ENCODE data around the gene ABHD16A.

ABHD16A gene

GRCh38 chr6:31692886-31693285, 10.2 kb downstream of the ABHD16A start:
- H2AFZ ChIP-seq (ENCODE audit: low read depth, low read length) = no peak overlapping the region
- H3K4me2 ChIP-seq (ENCODE audit: low read length, poor library complexity, severe bottlenecking) = no peak overlapping the region
- no peak overlapping the region for H2AK5ac ChIP-seq (ENCODE audit: low read length, severe bottlenecking)
- no peak overlapping the region for H2BK15ac ChIP-seq (ENCODE audit: low read depth, poor library complexity, severe bottlenecking)
- H3K4me1 ChIP-seq (ENCODE audit: control insufficient read depth, insufficient read depth, low read depth, low read length) = peaks cover 2% of the 10 kb centered on the region
- no peak overlapping the region for H3K18ac ChIP-seq (ENCODE audit: low read depth in 1 of 2, low read length in 2 of 2)
- no peak overlapping the region for H4K91ac ChIP-seq (ENCODE audit: low read length)
- no peak overlapping the region for H3K14ac ChIP-seq (ENCODE audit: low read length in 2 of 2)
- no peaks in the 10 kb centered on the region for H3K27me3 ChIP-seq (ENCODE audit: control insufficient read depth in 1 of 2, insufficient read depth in 1 of 2, low read length in 2 of 2)
- no peak for DNase-seq
- WGBS = 92% methylated on average over 9 of the region's 9 CpGs
- H2BK5ac ChIP-seq (ENCODE audit: low read depth, low read length, poor library complexity, severe bottlenecking) = no peak overlapping the region
- H3K9me3 ChIP-seq (ENCODE audit: control insufficient read depth, low read length) = no peaks in the 10 kb centered on the region
- H3K27ac ChIP-seq (ENCODE audit: low read length, poor library complexity, severe bottlenecking) = no peak overlapping the region
- H3K4ac ChIP-seq (ENCODE audit: low read depth in 1 of 2, low read length in 2 of 2) = no peak overlapping the region
- H2BK12ac ChIP-seq (ENCODE audit: low read length in 2 of 2) = no peak overlapping the region
- H2BK120ac ChIP-seq (ENCODE audit: low read depth, low read length) = no peak overlapping the region
- no peak overlapping the region for H4K8ac ChIP-seq (ENCODE audit: low read length)
- H3K23ac ChIP-seq (ENCODE audit: low read length in 2 of 2) = no peak overlapping the region
- no peak overlapping the region for H3K9ac ChIP-seq (ENCODE audit: low read length)
- peaks cover 72 to 85% of the 10 kb centered on the region in 2 experiments for H3K36me3 ChIP-seq (ENCODE audit: control insufficient read depth in 1 of 2, insufficient read depth in 2 of 2, low read depth in 1 of 2, low read length in 2 of 2)
- H3K79me1 ChIP-seq (replicated peaks; ENCODE audit: low read length, poor library complexity, severe bottlenecking) = peaks cover 13% of the 10 kb centered on the region
- no peak overlapping the region for H3K4me3 ChIP-seq (ENCODE audit: insufficient read depth in 1 of 2, low read depth in 1 of 2, low read length in 2 of 2)

GRCh38 chr6:31692353-31692752, 10.8 kb downstream of the ABHD16A start:
- H3K9ac ChIP-seq (ENCODE audit: low read length) = no peak overlapping the region
- H2BK12ac ChIP-seq (ENCODE audit: low read length in 2 of 2) = no peak overlapping the region
- no peak overlapping the region for H3K23ac ChIP-seq (ENCODE audit: low read length in 2 of 2)
- no peak overlapping the region for H4K8ac ChIP-seq (ENCODE audit: low read length)
- H3K4me1 ChIP-seq (ENCODE audit: control insufficient read depth, insufficient read depth, low read depth, low read length) = peaks cover 2% of the 10 kb centered on the region
- no peak overlapping the region for H3K27ac ChIP-seq (ENCODE audit: low read length, poor library complexity, severe bottlenecking)
- H2AK5ac ChIP-seq (ENCODE audit: low read length, severe bottlenecking) = no peak overlapping the region
- no peak overlapping the region for H3K4ac ChIP-seq (ENCODE audit: low read depth in 1 of 2, low read length in 2 of 2)
- no peaks in the 10 kb centered on the region for H3K27me3 ChIP-seq (ENCODE audit: control insufficient read depth in 1 of 2, insufficient read depth in 1 of 2, low read length in 2 of 2)
- DNase-seq = no peak
- H3K4me3 ChIP-seq (ENCODE audit: insufficient read depth in 1 of 2, low read depth in 1 of 2, low read length in 2 of 2) = no peak overlapping the region
- no peak overlapping the region for H3K18ac ChIP-seq (ENCODE audit: low read depth in 1 of 2, low read length in 2 of 2)
- no peak overlapping the region for H3K4me2 ChIP-seq (ENCODE audit: low read length, poor library complexity, severe bottlenecking)
- H2BK120ac ChIP-seq (ENCODE audit: low read depth, low read length) = no peak overlapping the region
- no peak overlapping the region for H4K91ac ChIP-seq (ENCODE audit: low read length)
- H3K79me1 ChIP-seq (replicated peaks; ENCODE audit: low read length, poor library complexity, severe bottlenecking) = peaks cover 9% of the 10 kb centered on the region
- WGBS = 93% methylated on average over 4 of the region's 4 CpGs
- no peak overlapping the region for H2AFZ ChIP-seq (ENCODE audit: low read depth, low read length)
- no peaks in the 10 kb centered on the region for H3K9me3 ChIP-seq (ENCODE audit: control insufficient read depth, low read length)
- H3K14ac ChIP-seq (ENCODE audit: low read length in 2 of 2) = no peak overlapping the region
- H3K36me3 ChIP-seq (ENCODE audit: control insufficient read depth in 1 of 2, insufficient read depth in 2 of 2, low read depth in 1 of 2, low read length in 2 of 2) = peaks cover 77 to 90% of the 10 kb centered on the region in 2 experiments
- no peak overlapping the region for H2BK5ac ChIP-seq (ENCODE audit: low read depth, low read length, poor library complexity, severe bottlenecking)
- H2BK15ac ChIP-seq (ENCODE audit: low read depth, poor library complexity, severe bottlenecking) = no peak overlapping the region

GRCh38 chr6:31691564-31692108, 11.5 kb downstream of the ABHD16A start:
- Histone ChIP-seq H3K4me3 (ENCODE audit: insufficient read depth in 1 of 2, low read depth in 1 of 2, low read length in 2 of 2) (no peak overlapping the region), H3K79me1 (replicated peaks; ENCODE audit: low read length, poor library complexity, severe bottlenecking) (peaks cover 9% of the 10 kb centered on the region), H2AK5ac (ENCODE audit: low read length, severe bottlenecking) (no peak overlapping the region), H3K9ac (ENCODE audit: low read length) (no peak overlapping the region), H3K4me1 (ENCODE audit: control insufficient read depth, insufficient read depth, low read depth, low read length) (peaks cover 2% of the 10 kb centered on the region), H3K27me3 (ENCODE audit: control insufficient read depth in 1 of 2, insufficient read depth in 1 of 2, low read length in 2 of 2) (no peaks in the 10 kb centered on the region), H3K4ac (ENCODE audit: low read depth in 1 of 2, low read length in 2 of 2) (no peak overlapping the region), H2BK12ac (ENCODE audit: low read length in 2 of 2) (no peak overlapping the region), H4K91ac (ENCODE audit: low read length) (no peak overlapping the region), H2BK5ac (ENCODE audit: low read depth, low read length, poor library complexity, severe bottlenecking) (no peak overlapping the region), H2BK120ac (ENCODE audit: low read depth, low read length) (no peak overlapping the region), H3K9me3 (ENCODE audit: control insufficient read depth, low read length) (no peaks in the 10 kb centered on the region), H2BK15ac (ENCODE audit: low read depth, poor library complexity, severe bottlenecking) (no peak overlapping the region), H3K23ac (ENCODE audit: low read length in 2 of 2) (no peak overlapping the region), H3K18ac (ENCODE audit: low read depth in 1 of 2, low read length in 2 of 2) (no peak overlapping the region), H3K4me2 (ENCODE audit: low read length, poor library complexity, severe bottlenecking) (no peak overlapping the region), H4K8ac (ENCODE audit: low read length) (no peak overlapping the region), H3K14ac (ENCODE audit: low read length in 2 of 2) (no peak overlapping the region), H3K27ac (ENCODE audit: low read length, poor library complexity, severe bottlenecking) (no peak overlapping the region), H3K36me3 (ENCODE audit: control insufficient read depth in 1 of 2, insufficient read depth in 2 of 2, low read depth in 1 of 2, low read length in 2 of 2) (peaks cover 80 to 92% of the 10 kb centered on the region in 2 experiments), H2AFZ (ENCODE audit: low read depth, low read length) (no peak overlapping the region)
- WGBS = 98% methylated on average over 12 of the region's 12 CpGs
- no peak for DNase-seq

GRCh38 chr6:31691078-31691463, 12.1 kb downstream of the ABHD16A start:
- Histone ChIP-seq H3K27ac (ENCODE audit: low read length, poor library complexity, severe bottlenecking) (no peak overlapping the region), H3K4me1 (ENCODE audit: control insufficient read depth, insufficient read depth, low read depth, low read length) (peaks cover 2% of the 10 kb centered on the region), H3K36me3 (ENCODE audit: control insufficient read depth in 1 of 2, insufficient read depth in 2 of 2, low read depth in 1 of 2, low read length in 2 of 2) (peaks cover 85 to 93% of the 10 kb centered on the region in 2 experiments), H3K9me3 (ENCODE audit: control insufficient read depth, low read length) (no peaks in the 10 kb centered on the region), H3K23ac (ENCODE audit: low read length in 2 of 2) (no peak overlapping the region), H3K4me2 (ENCODE audit: low read length, poor library complexity, severe bottlenecking) (no peak overlapping the region), H3K79me1 (replicated peaks; ENCODE audit: low read length, poor library complexity, severe bottlenecking) (peaks cover 9% of the 10 kb centered on the region), H2BK5ac (ENCODE audit: low read depth, low read length, poor library complexity, severe bottlenecking) (no peak overlapping the region), H2BK12ac (ENCODE audit: low read length in 2 of 2) (no peak overlapping the region), H2AFZ (ENCODE audit: low read depth, low read length) (no peak overlapping the region), H3K14ac (ENCODE audit: low read length in 2 of 2) (no peak overlapping the region), H3K27me3 (ENCODE audit: control insufficient read depth in 1 of 2, insufficient read depth in 1 of 2, low read length in 2 of 2) (no peaks in the 10 kb centered on the region), H4K8ac (ENCODE audit: low read length) (no peak overlapping the region), H4K91ac (ENCODE audit: low read length) (no peak overlapping the region), H3K18ac (ENCODE audit: low read depth in 1 of 2, low read length in 2 of 2) (no peak overlapping the region), H2BK120ac (ENCODE audit: low read depth, low read length) (no peak overlapping the region), H2BK15ac (ENCODE audit: low read depth, poor library complexity, severe bottlenecking) (no peak overlapping the region), H2AK5ac (ENCODE audit: low read length, severe bottlenecking) (no peak overlapping the region), H3K4ac (ENCODE audit: low read depth in 1 of 2, low read length in 2 of 2) (no peak overlapping the region), H3K9ac (ENCODE audit: low read length) (no peak overlapping the region), H3K4me3 (ENCODE audit: insufficient read depth in 1 of 2, low read depth in 1 of 2, low read length in 2 of 2) (no peak overlapping the region)
- 96% methylated on average over 4 of the region's 6 CpGs for WGBS
- DNase-seq = no peak

All from mesenchymal stem cell (in vitro differentiated cells and primary cell).